H1 (cell line): ENCODE data around the gene CAPN11. TPM values are rescaled to one million over a fixed set of nuclear protein-coding genes. Genes with fewer than 3 reads are reported as not detected.

Source experiments
- GTF2F1 ChIP-seq: IDR thresholded peaks from 2 replicates; pipeline ENCODE4 v1.6.1; 2012; ENCODE audit warnings: low read depth, low read length, improper control_type of control experiment, borderline replicate concordance
- HDAC2 ChIP-seq, 2 experiments: fragments of 300-600 bp in 1 of 2; sonication (generic) in 1 of 2; IDR thresholded peaks; 2 replicates each; pipeline ENCODE4 v1.6.1; 2011 to 2012; ENCODE audit warnings: low read depth in 2 of 2, low read length in 2 of 2, mild to moderate bottlenecking in 2 of 2, moderate library complexity in 2 of 2, borderline replicate concordance in 1 of 2, inconsistent platforms in 1 of 2
- POLR2A ChIP-seq, 2 experiments: IDR thresholded peaks; 1 replicate in 1 of 2; 2 replicates in 1 of 2; pipeline ENCODE4 v1.6.1; 2011; ENCODE audit warnings: low read depth in 2 of 2, low read length in 2 of 2, mild to moderate bottlenecking in 2 of 2; ENCODE audit errors: control extremely low read depth in 1 of 2
- POLR2AphosphoS5 ChIP-seq: IDR thresholded peaks from 2 replicates; pipeline ENCODE4 v1.6.1; 2011; ENCODE audit warnings: low read depth, low read length
- SIRT6 ChIP-seq: IDR thresholded peaks from one replicate; pipeline ENCODE4 v1.7.1; 2012; ENCODE audit warnings: low read length, inconsistent platforms
- SP2 ChIP-seq: IDR thresholded peaks from 2 replicates; pipeline ENCODE4 v1.6.1; 2012; ENCODE audit warnings: mild to moderate bottlenecking, low read length, inconsistent platforms
- polyA plus RNA-seq, 7 experiments: library from polyadenylated mRNA; depleted of rRNA in 3 of 7; stranded (reverse) in 5 of 7; unstranded in 2 of 7; fragments of >200 nt in 5 of 7; fragments of 200-250 nt in 2 of 7; gene quantifications; 1 replicate in 5 of 7; 2 replicates in 1 of 7; 4 replicates in 1 of 7; pipeline versions ENCODE4 v1.2.1 to v1.2.3, GENCODE V29; 2011 to 2013; ENCODE audit warnings: missing spikeins in 2 of 7, mixed read lengths in 2 of 7
- total RNA-seq: library from RNA; stranded (reverse); fragmentation: NEBNext Ultra II Directional; extraction: Animal tissue kit (Norgen Biotek cat#: 25700); gene quantifications from 2 replicates; pipeline ENCODE4 v1.2.1, GENCODE V29; 2021
- TF ChIP-seq, protein P1 (sequence below): IDR thresholded peaks from 2 replicates; pipeline ENCODE4 v1.6.1; 2011; ENCODE audit warnings: low read depth, mild to moderate bottlenecking, low read length; ENCODE audit not compliant: insufficient read depth

CAPN11 gene
- total and polyA plus RNA-seq, 2 of the 8 experiments (the other 6 are each of a cell fraction or from before 2014, with no cell fraction given) = 0.95 to 0.97 TPM

DNA sequence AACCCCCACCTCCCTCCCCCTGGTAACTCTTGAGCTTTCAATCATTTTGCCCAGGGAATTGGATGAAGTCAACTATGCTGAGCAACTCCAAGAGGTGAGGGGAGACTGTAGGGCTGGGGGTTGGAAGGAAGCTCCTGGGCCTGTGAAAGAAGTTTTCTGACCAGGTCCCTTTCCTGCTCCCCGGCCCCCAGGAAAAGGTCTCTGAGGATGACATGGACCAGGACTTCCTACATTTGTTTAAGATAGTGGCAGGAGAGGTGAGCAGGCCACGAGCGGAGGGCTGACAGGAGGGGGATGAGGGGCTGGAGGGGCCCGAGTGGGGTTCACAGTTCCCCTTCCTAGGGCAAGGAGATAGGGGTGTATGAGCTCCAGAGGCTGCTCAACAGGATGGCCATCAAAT is 21.8 kb downstream of the CAPN11 start (continued):
- TF ChIP-seq HDAC2 (IDR thresholded peaks at IDR 0.05; ENCODE audit: borderline replicate concordance in 1 of 2, low read depth in 2 of 2, low read length in 2 of 2) = no peak
- TF ChIP-seq POLR2A (IDR thresholded peaks at IDR 0.05; ENCODE audit: control extremely low read depth in 1 of 2, low read depth in 2 of 2, low read length in 2 of 2) = no peak
- no peak for TF ChIP-seq POLR2AphosphoS5
- no peak for TF ChIP-seq SIRT6
- no peak for TF ChIP-seq GTF2F1
- no peak for TF ChIP-seq SP2
- TF ChIP-seq, protein P1, sequence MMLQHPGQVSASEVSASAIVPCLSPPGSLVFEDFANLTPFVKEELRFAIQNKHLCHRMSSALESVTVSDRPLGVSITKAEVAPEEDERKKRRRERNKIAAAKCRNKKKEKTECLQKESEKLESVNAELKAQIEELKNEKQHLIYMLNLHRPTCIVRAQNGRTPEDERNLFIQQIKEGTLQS = no peak
